ENCODE data around the gene TARS1. TPM values are rescaled to one million over a fixed set of nuclear protein-coding genes. Genes with fewer than 3 reads are reported as not detected.

The TARS1 gene
- polyA plus RNA-seq, 1 donor from 2014 or later = 88.7 TPM

DNA sequence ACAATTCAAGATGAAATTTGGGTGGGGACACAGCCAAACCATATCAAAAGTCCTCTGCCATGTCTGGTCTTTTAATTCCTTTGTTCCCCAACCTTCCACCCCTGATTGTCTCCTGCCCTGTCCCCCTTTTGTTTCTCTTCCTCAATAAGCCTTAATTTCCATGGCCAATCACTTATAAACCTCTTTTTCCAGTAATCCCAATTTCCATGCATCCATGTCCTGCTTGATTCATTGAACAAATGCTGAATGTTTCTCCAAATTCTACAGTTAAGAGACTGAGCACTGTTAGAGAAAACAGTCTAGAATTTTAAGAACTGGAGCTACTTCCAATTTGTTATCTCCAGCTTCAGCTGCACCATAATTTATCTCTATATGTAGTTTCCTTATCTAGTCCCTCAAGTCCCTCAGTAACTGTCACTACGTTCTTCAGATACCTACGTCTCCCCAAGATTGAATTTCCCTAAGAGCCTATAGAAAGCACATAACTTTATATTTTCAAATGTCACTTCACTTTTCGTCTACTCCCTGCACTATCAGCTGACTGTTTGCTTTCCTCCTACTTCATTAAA lies 34.2 kb downstream of the TARS1 start:
- TF ChIP-seq SMC3 (conservative IDR thresholded peaks at IDR 0.05; ENCODE audit: poor library complexity) (no peak), RAD21 (conservative IDR thresholded peaks at IDR 0.05) (no peak), POLR2AphosphoS5 (IDR thresholded peaks at IDR 0.05) (no peak), TAF1 (IDR thresholded peaks at IDR 0.05; ENCODE audit: low read depth) (no peak), MXI1 (conservative IDR thresholded peaks at IDR 0.05; ENCODE audit: poor library complexity, severe bottlenecking) (no peak), EZH2 (IDR thresholded peaks at IDR 0.05; ENCODE audit: borderline replicate concordance, insufficient read depth, low read length, poor library complexity, severe bottlenecking) (no peak), EP300 (conservative IDR thresholded peaks at IDR 0.05; ENCODE audit: poor library complexity, severe bottlenecking) (no peak)
- TF ChIP-seq, protein P1, sequence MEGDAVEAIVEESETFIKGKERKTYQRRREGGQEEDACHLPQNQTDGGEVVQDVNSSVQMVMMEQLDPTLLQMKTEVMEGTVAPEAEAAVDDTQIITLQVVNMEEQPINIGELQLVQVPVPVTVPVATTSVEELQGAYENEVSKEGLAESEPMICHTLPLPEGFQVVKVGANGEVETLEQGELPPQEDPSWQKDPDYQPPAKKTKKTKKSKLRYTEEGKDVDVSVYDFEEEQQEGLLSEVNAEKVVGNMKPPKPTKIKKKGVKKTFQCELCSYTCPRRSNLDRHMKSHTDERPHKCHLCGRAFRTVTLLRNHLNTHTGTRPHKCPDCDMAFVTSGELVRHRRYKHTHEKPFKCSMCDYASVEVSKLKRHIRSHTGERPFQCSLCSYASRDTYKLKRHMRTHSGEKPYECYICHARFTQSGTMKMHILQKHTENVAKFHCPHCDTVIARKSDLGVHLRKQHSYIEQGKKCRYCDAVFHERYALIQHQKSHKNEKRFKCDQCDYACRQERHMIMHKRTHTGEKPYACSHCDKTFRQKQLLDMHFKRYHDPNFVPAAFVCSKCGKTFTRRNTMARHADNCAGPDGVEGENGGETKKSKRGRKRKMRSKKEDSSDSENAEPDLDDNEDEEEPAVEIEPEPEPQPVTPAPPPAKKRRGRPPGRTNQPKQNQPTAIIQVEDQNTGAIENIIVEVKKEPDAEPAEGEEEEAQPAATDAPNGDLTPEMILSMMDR (IDR thresholded peaks at IDR 0.05; ENCODE audit: poor library complexity, severe bottlenecking) = no peak
- TF ChIP-seq, protein P2, sequence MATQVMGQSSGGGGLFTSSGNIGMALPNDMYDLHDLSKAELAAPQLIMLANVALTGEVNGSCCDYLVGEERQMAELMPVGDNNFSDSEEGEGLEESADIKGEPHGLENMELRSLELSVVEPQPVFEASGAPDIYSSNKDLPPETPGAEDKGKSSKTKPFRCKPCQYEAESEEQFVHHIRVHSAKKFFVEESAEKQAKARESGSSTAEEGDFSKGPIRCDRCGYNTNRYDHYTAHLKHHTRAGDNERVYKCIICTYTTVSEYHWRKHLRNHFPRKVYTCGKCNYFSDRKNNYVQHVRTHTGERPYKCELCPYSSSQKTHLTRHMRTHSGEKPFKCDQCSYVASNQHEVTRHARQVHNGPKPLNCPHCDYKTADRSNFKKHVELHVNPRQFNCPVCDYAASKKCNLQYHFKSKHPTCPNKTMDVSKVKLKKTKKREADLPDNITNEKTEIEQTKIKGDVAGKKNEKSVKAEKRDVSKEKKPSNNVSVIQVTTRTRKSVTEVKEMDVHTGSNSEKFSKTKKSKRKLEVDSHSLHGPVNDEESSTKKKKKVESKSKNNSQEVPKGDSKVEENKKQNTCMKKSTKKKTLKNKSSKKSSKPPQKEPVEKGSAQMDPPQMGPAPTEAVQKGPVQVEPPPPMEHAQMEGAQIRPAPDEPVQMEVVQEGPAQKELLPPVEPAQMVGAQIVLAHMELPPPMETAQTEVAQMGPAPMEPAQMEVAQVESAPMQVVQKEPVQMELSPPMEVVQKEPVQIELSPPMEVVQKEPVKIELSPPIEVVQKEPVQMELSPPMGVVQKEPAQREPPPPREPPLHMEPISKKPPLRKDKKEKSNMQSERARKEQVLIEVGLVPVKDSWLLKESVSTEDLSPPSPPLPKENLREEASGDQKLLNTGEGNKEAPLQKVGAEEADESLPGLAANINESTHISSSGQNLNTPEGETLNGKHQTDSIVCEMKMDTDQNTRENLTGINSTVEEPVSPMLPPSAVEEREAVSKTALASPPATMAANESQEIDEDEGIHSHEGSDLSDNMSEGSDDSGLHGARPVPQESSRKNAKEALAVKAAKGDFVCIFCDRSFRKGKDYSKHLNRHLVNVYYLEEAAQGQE (IDR thresholded peaks at IDR 0.05; ENCODE audit: borderline replicate concordance) = no peak
- H3K9ac ChIP-seq (ENCODE audit: low read length) = no peak overlapping the region

DNA sequence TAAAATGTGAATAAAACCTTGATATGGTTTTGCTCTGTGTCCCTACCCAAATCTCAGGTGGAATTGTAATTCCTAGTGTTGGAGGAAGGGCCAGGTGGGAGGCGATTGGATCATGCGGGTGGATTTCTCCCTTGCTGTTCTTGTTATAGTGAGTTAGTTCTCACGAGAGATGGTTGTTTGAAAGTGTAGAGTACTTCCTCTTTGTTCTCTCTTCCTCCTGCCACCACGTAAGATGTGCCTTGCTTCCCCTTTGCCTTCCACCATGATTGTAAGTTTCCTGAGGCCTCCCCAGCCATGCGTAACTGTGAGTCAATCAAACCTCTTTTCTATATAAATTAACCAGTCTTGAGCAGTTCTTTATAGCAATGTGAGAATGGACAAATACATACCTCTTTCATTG lies 34.9 kb downstream of the TARS1 start:
- H3K79me2 ChIP-seq (replicated peaks; ENCODE audit: insufficient read depth, low read length) = no peaks in the 10 kb centered on the region
- no peak overlapping the region for H3K4me3 ChIP-seq (ENCODE audit: low read length)
- H3K27me3 ChIP-seq (ENCODE audit: insufficient read depth, low read depth, low read length) = no peaks in the 10 kb centered on the region
- no peaks in the 10 kb centered on the region for H3F3A ChIP-seq (ENCODE audit: insufficient read depth, low read length, poor library complexity, severe bottlenecking)
- H3K9me3 ChIP-seq (ENCODE audit: low read length) = no peaks in the 10 kb centered on the region
- H3K36me3 ChIP-seq (ENCODE audit: insufficient read depth, low read length) = no peaks in the 10 kb centered on the region
- no peak for TF ChIP-seq POLR2AphosphoS5 (IDR thresholded peaks at IDR 0.05)
- TF ChIP-seq, protein P1 (IDR thresholded peaks at IDR 0.05; ENCODE audit: poor library complexity, severe bottlenecking) = no peak
- no peak for TF ChIP-seq MXI1 (conservative IDR thresholded peaks at IDR 0.05; ENCODE audit: poor library complexity, severe bottlenecking)
- TF ChIP-seq RAD21 (conservative IDR thresholded peaks at IDR 0.05) = no peak
- no peak for TF ChIP-seq SMC3 (conservative IDR thresholded peaks at IDR 0.05; ENCODE audit: poor library complexity)
- no peak for TF ChIP-seq TAF1 (IDR thresholded peaks at IDR 0.05; ENCODE audit: low read depth)
- TF ChIP-seq, protein P2 (IDR thresholded peaks at IDR 0.05; ENCODE audit: borderline replicate concordance) = no peak
- TF ChIP-seq EZH2 (IDR thresholded peaks at IDR 0.05; ENCODE audit: borderline replicate concordance, insufficient read depth, low read length, poor library complexity, severe bottlenecking) = no peak
- H2AFZ ChIP-seq (ENCODE audit: low read depth, low read length) = no peak overlapping the region
- H4K20me1 ChIP-seq (ENCODE audit: insufficient read depth) = no peaks in the 10 kb centered on the region
- no peaks in the 10 kb centered on the region for H3K9me2 ChIP-seq (ENCODE audit: insufficient read depth, low read length)
- no peak overlapping the region for H3K4me2 ChIP-seq (ENCODE audit: low read length)
- H3K27ac ChIP-seq (ENCODE audit: low read length) = no peak overlapping the region
- no peak overlapping the region for H3K9ac ChIP-seq (ENCODE audit: low read length)

More for the DNA sequence above, 34.2 kb downstream of the TARS1 start:
- Histone ChIP-seq H2AFZ (ENCODE audit: low read depth, low read length) (no peak overlapping the region), H3K27ac (ENCODE audit: low read length) (no peak overlapping the region), H3K4me3 (ENCODE audit: low read length) (no peak overlapping the region), H3K79me2 (replicated peaks; ENCODE audit: insufficient read depth, low read length) (no peaks in the 10 kb centered on the region), H4K20me1 (ENCODE audit: insufficient read depth) (no peaks in the 10 kb centered on the region), H3K27me3 (ENCODE audit: insufficient read depth, low read depth, low read length) (no peaks in the 10 kb centered on the region), H3F3A (ENCODE audit: insufficient read depth, low read length, poor library complexity, severe bottlenecking) (no peaks in the 10 kb centered on the region), H3K9me3 (ENCODE audit: low read length) (no peaks in the 10 kb centered on the region), H3K36me3 (ENCODE audit: insufficient read depth, low read length) (no peaks in the 10 kb centered on the region), H3K4me2 (ENCODE audit: low read length) (no peak overlapping the region), H3K9me2 (ENCODE audit: insufficient read depth, low read length) (no peaks in the 10 kb centered on the region)

All from neural cell (in vitro differentiated cells).